HG03520 (cell line): ENCODE data around the gene SUMO2.
"Not testable (repeated sequence)": the region's sequence is repeated elsewhere in the genome, so short reads cannot be mapped to it uniquely, and the experiment has no call there.

Experiments used
- ATAC-seq: cut with Tn5 transposase; IDR thresholded peaks from one replicate; pipeline ENCODE4 v1.9.1; 2021; ENCODE audit warnings: mild to moderate bottlenecking, moderate library complexity; ENCODE audit not compliant: unreplicated experiment

Gene SUMO2

DNA sequence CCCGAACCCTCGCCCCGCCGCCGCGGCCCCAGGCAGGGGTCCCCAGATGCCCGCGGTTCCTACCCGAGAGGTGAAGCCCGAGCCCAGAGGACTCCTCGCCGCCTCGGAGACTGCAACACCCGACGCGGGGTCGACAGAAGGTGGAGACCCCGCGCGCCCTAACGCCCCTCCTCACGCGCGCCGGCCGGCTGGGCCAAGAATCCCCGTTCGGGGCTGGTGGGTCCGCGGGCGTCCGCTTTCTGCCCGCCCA is 515 bp downstream of the SUMO2 start:
- no peak for ATAC-seq

GRCh38 chr17:75181608-75182318 is 996 bp downstream of the SUMO2 start:
- peak; percentile 18 for ATAC-seq

GRCh38 chr17:75181110-75181509 is 1.6 kb downstream of the SUMO2 start:
- no peak for ATAC-seq

DNA sequence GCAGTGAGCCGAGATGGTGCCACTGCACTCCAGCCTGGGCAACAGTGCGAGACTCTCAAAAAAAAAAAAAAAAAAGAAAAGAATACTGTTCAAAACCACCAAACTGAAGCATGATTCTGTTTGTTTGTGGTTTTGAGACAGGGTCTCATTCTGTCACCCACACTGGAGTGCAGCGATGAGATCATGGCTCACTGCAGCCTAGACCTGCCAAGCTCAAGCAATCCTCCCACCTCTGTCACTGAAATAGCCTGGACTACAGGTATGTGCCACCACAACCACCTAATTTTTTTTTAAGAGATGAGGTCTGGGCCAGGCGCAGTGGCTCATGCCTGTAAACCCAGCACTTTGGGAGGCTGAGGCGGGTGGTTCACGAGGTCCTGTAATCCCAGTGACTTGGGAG is 4.3 kb downstream of the SUMO2 start:
- ATAC-seq, result no peak

DNA sequence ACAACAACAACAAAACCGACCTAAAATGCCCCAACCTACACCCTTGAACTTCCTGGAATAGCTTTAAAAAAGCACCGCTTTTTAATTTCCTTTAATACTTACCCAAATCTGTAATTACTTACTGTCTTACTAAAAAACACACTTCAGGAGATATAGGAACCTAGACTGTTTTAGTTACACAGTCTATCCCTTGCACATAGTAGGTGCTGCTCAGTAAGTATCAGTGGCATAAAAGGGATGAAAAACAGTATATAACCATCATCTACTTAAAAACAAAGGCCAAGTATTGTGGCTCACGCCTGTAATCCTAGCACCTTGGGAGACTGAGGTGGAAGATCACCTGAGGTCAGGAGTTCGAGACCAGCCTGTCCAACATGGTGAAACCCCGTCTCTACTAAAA is 6.1 kb downstream of the SUMO2 start:
- ATAC-seq, result no peak

- no peak for ATAC-seq
Measured at GRCh38 chr17:75174996-75175395, 7.8 kb downstream of the SUMO2 start.

DNA sequence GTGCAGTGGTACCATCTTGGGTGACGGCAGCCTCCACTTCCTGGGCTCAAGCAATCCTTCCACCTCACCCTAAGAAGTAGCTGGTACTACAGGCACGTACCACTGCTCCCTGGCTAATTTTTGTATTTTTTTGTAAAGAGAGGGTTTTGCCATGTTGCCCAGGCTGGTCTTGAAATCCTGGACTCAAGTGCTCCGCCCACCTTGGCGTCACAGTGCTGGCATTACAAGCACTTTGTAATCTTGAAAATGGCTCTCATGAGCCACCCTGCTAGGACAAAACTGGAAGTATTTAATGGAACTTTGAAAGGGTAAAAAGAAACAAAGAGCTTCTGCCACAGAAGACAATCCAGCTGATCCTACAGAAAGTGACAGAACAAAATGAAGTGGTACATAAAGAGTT is 9.2 kb downstream of the SUMO2 start:
- ATAC-seq, result no peak

- no peak for ATAC-seq
Measured at GRCh38 chr17:75168998-75169397, 13.8 kb downstream of the SUMO2 start.

GRCh38 chr17:75164606-75165005 is 18.2 kb downstream of the SUMO2 start:
- ATAC-seq, result not testable (repeated sequence)

DNA sequence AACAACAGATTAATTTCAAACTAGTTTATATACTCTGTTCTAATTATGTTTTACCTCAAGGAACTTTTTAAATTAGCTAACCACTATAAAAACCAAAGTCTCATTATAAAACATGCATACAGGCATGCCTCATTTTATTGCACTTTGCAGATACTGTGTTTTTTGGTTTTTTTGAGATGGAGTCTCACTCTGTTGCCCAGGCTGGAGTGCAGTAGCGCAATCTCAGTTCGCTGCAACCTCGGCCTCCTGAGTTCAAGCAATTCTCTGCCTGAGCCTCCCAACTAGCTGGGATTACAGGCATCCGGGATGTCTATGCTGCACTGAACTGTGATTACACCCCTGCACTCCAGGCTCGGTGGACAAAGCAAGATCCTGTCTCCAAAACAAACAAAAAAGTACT is 19.7 kb downstream of the SUMO2 start:
- no peak for ATAC-seq

GRCh38 chr17:75160211-75160610 is 22.5 kb downstream of the SUMO2 start:
- ATAC-seq, result no peak

DNA sequence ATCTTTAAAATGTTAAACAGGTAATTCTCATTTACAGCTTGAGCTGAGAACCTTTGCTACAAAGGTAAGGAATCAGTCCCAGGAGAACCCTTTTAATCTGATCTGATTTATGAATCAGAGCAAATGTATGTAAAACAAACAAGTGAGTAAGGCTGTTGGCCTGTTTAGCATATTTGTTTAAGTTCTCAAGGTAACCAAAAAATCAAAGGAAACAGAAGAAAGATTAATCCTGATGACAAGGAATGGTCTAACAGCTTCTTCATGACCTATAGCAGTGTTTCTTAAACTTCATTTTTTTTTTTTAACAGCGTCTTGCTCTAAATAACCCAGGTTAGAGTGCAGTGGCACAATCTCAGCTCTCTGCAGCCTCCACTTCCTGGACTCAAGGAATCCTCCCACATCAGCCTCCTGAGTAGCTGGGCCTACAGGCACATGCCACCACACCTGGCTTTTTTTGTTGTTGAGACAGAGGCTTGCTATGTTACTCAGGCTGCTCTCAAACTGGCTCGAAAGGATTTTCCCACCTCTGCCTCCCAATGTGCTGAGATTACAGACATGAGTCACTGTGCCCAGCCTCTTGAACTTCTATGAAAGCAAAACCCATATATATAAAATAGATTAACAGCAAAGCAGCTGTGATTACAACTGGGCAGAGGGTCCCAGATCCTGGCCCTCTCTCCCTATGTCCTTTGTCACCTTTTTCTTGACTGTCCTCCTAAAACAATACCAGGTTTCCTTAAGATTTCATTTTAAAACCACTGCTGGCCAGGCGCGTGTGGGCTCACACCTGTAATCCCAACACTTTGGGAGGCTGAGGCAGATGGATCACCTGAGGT is 23.3 kb downstream of the SUMO2 start:
- ATAC-seq, result no peak

- not testable (repeated sequence) for ATAC-seq
Measured at GRCh38 chr17:75158480-75158879, 24.3 kb downstream of the SUMO2 start.

- no peak for ATAC-seq
Measured at GRCh38 chr17:75155191-75155601, 27.6 kb downstream of the SUMO2 start.

GRCh38 chr17:75154195-75155106 is 28.3 kb downstream of the SUMO2 start, which contains the start of gene JPT1:
Gene JPT1 (minus strand): TSS chr17:75154512. CDS start chr17:75154397, 115 bp downstream.
- peak; percentile 89 for ATAC-seq

- peak; percentile 1 for ATAC-seq
Measured at GRCh38 chr17:75153780-75154194, 29.0 kb downstream of the SUMO2 start.

DNA sequence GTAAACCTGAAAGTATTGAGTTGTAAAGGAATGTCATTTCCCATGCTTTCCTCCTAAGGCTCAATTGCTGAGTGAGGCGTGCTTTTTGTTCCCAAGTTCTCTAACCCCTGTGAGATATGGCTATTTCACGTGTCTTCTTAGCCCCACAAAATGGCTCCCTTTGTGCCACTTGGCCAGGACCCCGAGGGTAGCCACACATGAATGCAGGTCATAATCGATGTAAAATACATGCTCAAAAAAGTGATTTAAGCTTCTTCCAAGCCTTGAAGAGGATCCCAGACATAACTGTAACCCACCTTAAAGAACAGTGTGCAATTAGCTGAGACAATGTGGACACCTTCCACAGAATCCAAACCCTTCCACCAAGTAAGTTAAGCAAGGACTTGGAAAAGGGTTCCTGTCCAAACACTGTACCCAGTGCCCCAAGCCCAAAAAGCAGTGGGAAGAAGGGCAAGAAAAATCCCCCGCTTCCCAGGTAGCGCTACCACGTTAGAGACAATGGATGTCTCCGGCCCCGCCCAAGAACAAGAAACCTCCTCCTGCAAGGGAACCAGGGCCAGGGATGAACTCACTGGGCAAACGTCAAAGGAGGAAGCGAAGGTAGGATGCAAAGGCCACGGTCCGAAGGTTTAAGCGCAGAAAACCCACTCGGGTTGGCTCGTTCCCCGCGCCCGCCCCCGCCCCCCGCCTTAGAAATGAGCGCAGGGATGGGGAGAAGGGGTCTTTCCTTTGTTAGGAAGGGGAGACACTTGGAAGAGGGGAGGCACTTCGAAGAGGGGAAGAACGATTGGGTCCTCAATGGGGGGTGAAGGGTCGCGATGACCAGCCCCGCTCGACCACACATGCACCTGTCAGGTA is 29.6 kb downstream of the SUMO2 start:
- ATAC-seq, result no peak

GRCh38 chr17:75152523-75152921 is 30.2 kb downstream of the SUMO2 start:
- no peak for ATAC-seq

GRCh38 chr17:75151930-75152329 is 30.8 kb downstream of the SUMO2 start:
- no peak for ATAC-seq

- ATAC-seq, result no peak
Measured at GRCh38 chr17:75147878-75148546, 34.7 kb downstream of the SUMO2 start.
